GM18502 (cell line): ENCODE results near the gene NEK6.
A peak's percentile ranks its signal among the peaks of the same experiment; 100 is the strongest.

Experiments used
- ATAC-seq: cut with Tn5 transposase; IDR thresholded peaks from one replicate; pipeline ENCODE4 v1.9.1; 2021; ENCODE audit warnings: mild to moderate bottlenecking; ENCODE audit not compliant: unreplicated experiment, poor library complexity

The NEK6 gene

DNA sequence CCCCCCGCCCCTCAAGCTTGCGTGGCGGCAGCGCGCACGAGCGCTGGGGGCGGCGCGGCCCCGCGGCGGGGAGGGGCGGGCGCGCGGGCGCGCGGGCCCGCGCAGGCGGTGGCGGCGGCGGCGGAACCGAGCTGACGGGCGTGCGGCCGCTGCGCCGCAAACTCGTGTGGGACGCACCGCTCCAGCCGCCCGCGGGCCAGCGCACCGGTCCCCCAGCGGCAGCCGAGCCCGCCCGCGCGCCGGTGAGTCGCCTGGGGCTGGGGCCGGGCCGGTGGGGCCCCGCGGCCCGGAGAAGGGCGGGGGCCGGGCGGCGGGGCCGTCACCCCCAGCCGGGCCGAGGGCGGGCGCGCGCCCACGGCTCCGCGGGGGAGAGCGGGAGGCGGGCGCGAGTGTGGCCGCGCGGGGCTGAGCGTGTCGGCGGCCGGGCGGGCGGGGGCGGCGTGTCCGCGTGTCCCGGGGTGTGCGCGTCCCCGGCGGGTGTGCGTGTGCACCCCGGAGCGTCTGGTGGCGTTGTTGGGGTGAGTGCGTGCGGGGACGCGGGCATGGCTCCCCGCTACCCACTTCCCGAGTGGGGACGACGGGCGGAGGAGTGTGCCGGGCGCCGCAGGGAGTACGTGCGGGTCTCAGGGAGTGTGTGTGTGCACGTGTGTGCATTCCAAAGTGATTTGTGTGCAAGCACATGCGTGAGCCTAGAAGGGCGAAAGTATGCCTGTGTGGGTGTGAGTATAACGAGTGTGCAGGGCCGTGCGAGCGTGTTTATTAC lies at the start of gene NEK6:
Gene NEK6, plus strand, starts transcription at position 106 of the 763 bp plus-strand sequence. CDS start 44,016 bp downstream, outside the sequence.
- ATAC-seq, result peak; percentile 32

DNA sequence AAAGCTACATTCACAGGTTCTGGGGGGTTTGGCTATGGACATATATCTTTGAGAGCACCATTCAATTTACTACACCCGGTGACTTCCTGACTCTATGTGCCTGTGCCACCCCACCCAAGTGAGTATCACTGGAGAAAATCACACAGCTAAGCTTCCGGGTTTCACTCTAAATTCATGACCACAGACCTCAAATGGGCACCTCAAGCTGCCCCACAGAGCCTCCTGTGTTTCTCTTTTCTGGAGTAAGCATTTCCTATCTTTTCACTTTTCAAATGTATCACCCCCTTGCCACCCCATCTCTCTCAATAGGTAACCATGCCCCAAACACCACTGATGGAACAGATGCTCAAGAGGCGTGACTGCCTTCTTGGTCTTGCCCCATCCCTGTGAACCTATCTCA lies 49.2 kb upstream of the NEK6 start:
- no peak for ATAC-seq

DNA sequence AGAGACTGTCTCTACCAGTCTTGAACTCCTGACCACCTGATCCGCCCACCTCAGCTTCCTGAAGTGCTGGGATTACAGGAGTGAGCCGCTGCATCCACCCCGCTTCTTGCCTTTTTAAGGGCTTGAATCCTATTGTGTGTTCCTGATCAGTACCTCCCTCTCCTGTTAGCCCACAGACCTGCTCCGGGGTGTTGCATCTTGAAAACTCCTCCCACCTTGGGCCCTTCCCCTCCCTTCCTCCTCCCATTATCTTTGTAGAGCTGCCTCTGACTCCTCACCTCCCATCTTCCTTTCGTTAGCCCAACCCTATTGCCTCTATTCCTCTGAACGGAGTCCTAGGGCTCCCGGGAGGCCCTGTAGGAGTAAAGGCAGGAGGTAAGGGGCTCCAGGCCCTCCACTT lies 48.5 kb upstream of the NEK6 start:
- no peak for ATAC-seq

DNA sequence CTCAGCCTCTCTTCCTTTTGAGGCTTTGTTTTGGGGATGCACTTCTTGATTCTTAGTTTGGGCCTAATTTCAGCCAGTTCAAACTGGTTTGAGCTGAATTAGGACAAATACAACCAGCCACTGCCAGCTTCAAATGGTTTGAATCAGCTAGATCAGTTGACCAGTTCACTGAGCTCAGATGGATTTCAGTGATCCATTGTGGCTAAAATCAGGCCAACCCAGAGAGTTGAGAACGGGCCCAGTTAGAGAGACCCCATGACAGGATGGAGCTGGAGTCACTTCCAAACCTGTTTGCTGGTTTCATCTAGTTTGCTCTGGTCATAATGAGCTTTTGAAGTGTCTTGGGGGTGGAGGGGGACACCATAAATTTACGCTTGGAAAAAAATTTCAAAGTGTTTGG lies 48.0 kb upstream of the NEK6 start:
- ATAC-seq, result no peak

DNA sequence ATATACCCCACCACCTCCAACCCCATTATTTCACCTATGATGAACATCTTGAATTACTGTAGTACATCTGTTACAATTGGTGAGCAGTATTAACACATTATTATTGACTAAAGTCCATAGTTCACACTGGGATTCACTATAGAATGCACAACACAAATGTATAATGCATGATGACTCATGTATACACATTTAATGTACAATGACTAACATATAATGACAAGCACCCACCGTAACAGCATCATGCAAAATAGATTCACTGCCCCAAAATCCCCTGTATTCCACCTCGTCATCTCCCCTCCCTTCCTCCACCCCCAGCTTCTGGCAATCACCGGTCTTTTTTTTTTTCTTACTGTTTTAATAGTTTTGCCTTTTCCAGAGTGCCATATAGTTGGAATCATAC lies 47.1 kb upstream of the NEK6 start:
- ATAC-seq, result peak; percentile 73

DNA sequence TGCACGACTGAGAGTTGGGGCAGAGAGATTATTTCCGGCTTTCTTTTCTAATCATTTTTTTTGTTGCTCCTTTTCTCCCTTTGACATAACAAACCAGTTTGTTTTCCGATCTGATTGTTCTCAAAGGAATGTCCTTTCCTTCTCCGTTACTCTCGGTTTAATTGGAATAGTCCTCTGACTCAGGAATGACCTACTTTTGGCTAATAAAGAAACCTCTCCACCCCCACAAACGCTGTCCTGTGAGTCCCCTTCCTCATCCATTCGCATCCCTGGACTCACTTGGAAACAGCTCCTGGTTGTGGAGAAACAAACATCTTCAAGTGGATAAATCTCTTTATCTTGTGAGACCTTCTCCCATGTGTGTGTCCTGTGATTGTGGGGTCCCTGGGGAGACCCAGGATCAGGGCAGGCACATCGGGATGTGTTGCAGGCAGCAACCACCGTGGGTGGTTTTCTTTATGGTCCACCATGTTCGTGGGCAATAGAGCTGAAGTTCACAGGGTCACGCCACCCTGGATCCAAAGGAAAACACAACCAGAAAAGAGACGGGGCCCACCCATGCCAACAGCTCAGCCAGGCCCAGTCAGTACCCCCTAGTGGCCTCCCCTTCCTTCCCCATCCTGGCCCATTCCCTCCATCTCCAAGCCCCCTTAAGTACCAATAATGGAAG lies 45.2 kb upstream of the NEK6 start:
- no peak for ATAC-seq

DNA sequence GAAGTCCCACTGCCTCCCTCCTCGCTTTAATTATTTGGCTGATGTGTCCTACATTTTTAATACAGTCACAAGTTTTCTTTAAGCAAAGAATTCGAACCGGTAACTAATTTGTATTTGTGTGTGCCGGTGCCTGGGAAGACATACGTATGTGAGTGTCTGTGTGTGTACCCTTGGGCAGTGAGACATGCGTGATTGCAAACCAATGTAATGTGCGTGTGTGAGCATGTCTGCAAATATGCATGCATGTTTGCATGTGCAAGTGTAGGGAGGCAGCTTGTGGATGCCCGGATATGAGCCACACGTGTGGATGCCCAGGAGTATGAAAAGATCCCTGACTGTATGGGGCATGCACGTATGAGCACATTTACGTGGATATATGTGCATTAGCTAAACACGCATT lies 44.4 kb upstream of the NEK6 start:
- no peak for ATAC-seq

DNA sequence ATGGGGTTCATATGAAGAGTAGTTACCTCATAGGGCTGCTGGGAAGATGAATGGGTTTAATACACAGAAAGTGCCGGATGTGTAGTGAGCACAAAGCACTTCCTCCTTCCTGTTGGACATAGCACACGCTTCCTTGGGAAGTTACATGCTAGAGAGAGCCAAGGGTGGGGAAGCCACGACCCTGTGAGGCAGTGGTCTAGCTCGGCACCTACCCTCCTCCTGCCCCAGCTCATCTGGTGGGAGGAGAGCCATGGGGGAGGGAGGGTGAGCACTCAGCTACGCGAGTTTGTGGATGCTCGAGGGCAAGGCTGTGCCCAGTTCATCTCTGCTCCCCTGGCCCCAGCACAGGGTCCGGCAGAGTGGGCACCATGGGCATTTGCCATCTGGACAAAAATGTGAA lies 43.6 kb upstream of the NEK6 start:
- ATAC-seq, result no peak

DNA sequence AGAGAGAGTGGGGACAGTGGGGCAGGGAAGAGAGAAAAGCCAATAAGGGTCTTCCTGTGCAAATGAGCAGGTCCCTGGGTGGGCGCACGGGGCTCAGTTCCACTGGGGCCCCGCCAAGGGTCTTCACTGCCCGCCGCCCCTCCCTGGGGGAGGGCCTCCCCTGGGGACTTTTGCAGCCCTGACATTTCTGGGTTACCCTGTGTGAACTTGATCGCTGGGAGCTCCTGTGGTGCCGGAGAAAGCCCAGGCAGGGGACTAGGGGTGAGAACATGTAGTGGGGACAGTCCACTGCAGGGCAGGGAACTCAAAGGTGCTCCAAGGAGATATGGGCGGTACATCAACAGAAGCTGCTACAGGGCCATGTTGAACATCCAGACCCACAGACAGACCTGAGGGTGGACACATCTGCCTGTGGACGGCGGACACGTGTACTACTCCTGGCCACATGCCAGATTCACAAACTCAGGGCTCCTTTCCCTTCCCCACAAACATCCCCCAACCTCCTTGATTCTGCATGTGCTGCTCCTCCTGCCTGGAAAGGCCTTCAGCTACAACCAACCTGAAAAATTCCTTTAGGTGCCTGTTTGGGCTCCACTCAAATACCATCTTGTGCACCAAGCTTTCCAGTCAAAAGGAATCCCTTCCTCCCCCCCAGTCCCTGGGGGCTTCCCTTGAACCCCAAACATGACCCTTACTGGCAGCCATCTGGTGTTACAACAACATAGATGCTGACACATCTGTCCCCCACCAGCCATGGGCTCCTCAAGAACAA lies 43.0 kb upstream of the NEK6 start:
- no peak for ATAC-seq

DNA sequence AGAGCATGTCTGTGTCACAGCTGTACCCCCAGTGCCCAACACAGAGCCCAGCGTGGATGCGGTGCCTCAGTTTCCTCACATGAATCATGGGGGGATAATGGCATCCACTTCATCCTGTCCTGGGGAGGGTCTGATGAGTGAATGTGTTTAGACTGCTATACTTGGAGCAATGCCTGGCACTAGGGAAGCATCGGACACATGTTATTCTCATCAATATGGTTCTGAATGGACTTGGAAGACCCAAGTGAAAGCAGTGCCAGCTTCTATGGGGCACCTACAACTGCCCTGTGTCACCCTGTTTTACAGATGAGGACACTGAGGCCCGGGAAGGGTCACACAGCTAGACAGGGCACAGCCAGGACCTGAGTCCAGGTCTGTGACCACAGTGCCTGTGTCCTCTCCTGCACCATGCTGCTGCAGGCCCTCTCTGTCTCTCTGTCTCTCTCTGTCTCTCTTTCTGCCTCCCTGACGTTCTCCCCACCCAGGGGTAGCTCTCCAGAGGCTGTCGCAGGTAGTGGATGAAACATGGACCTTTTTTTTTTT lies 42.3 kb upstream of the NEK6 start:
- ATAC-seq, result no peak

DNA sequence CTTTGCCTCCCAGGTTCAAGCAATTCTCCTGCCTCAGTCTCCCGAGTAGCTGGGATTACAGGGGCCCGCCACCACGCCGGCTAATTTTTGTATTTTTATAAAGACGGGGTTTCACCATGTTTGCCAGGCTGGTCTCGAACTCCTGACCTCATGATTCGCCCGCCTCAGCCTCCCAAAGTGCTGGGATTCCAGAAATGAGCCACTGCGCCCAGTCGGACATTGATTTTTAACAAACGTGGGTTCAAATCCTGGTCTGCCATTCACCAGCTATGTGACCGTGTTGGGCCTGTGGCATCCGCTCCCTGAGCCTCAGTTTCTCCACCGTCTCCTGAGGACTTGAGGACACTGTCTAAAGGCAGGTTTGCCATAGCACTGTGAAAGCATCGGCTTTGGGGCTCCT lies 41.8 kb upstream of the NEK6 start:
- ATAC-seq, result no peak

DNA sequence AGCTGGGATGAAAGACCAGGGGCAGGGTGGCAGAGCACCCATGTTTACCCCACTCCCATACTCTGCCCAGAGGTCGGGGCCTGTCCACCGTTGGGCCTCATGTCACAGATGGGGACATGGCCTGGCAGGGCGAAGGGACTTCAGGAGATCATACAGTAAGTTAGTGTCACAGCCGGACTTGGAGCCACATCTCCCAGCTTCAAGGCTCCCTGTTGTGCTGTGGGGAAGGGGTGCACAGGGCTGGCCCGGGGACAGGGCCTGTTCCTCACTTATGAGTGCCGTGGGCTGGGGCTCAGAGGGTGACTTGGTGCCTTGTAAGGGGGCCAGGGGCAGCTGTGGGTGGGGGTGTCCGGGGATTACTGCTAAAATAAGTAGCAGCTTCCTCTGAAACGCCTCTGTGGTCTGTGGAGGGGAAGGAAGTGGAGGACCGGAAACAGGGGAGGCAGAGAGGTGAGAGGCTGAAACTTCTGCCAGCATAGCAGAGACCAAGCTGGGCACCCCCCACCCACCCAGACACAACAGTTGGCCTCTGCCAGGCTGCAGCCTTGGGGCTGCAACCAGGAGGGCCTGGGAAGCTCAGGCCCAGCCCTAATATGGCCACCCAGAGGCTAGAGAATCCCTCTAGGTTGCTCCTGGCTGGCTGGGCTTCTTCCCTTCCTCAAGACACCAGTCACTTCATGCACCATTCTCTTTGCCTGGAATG lies 41.1 kb upstream of the NEK6 start:
- ATAC-seq, result no peak

DNA sequence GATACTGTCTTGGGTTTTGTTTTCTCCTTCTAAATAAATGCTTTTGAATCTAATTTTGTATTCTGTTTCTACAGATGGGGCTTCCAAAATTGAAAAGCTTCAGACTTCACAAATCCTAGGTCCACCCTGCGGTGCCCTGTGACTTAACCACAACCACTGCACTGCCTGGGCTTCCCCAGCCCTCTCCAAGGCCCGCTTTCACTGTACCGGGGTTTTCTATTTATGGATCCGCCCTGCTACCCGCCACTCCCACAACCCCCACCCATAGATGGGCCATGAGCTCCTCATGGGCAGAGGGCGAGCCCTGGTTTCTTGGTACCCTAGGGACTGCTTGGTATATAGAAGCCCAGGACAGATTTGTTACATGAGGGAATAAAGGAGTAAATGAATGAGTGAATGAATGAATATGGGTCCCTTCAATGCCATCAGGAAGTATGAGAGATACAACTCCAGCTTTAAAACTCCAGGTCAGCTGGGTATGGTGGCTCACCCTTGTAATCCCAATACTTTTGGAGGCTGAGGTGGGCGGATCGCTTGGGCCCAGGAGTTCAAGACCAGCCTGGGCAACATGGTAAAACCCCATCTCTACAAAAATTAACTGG lies 39.8 kb upstream of the NEK6 start:
- no peak for ATAC-seq

DNA sequence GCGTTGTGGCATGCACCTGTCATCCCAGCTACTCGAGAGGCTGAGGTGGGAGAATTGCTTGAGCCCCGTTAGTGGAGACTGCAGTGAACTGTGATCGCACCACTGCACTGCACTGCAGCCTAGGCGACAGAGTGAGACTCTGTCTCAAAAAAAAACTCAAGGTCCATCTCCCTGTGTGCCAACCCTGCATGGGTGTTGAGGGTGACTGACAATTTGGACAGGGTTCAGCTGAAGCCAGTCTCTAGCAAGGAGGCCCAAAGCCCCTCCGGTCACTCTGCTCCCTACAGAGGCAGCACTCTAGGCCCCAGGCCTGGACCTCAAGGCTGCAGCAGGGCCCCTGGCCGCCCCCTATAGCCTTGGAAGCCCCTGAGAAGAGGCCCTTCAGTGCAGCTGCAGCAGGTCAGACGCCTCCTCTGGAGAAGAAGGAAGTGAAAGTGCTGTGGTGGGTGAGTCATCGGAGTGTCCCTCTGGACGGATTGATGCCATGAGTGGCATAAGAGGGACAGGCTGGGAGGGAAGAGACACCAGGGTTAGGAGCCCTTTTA lies 39.2 kb upstream of the NEK6 start:
- peak; percentile 73 for ATAC-seq

DNA sequence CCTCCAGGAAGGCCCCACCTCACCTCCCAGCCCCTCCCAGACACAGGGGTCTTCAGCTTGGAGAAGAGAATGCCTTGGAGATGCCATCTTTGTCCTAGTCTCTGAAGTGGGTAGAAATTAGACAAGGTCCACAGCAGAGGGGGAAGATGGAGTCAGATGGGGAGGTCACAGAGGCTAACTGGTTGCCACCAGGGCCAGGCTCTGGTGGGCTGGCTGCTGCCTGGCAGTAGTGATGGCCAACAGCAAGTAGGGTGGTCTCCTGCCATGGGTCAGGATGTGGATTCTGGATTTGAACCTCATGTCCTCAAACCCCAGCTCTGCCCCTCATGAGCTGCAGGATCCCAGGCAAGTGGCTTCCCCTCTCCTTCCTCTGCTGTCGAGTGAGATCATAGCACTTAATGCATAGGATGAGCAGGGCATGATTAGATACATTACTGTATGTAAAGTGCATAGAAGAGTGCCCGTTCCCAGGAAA lies 38.7 kb upstream of the NEK6 start:
- ATAC-seq, result peak; percentile 30

DNA sequence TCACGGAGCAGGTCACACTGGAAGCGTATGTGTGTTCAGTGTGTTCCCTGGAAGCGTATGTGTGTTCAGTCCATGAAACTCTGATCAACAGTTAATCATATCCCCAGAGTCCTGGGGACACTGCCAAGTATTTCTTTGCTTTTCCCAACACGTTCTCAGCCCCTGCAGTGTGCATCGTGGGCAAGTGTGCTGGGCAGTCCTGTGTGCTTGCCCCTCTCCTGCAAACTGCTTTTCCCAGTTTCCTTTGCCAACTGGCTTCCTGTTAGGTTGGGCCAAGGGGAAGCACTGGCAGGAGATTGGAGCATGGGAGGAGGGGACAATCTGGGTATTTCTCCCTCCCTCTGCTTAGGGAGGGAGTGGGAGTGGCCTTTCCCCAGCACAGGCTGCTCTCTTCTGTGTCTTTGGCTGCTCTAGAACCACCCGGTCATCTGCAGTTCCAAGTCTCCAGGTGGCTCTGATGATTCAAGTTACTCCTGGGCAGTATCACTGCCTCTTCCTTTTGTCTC lies 36.8 kb upstream of the NEK6 start:
- ATAC-seq, result no peak

DNA sequence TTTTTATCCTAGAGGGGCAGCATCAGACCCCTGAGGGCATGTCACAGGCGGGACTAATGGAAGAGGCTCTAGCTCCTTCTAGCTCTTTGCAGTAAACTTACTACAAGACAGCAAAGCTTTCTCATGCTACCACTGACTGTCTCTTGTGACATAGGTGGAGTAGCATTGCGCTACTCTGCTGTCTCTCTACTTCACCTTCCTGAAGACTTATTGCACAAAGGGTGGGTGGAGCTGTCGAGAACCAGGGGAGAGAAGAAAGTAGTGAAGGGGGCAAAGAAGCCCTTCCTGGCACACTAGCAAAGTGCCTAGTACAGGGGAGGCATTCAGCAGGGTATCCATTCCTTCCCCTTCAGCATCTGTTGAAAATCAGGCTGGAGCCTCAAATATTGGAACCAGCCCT lies 36.1 kb upstream of the NEK6 start:
- ATAC-seq, result no peak

DNA sequence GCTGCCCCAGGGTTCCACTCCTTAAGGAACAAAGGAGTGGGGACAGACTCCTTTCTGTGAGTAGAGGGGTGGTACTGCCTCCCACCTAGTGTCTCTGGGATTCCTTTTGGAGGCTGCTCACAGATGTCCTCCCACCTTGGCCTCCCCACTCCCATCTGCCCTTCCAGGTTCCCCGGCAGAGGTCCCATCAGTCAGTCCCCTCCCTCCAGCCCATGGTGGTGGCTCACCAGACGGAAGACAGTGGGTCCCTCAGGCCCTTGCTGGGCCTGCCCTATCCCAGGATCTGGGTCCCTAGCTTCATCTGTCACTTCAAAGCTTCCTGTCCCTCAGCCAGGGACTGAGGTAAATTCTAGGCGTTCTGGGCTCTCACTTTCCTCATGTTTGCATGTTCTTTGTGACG lies 35.6 kb upstream of the NEK6 start:
- ATAC-seq, result no peak

DNA sequence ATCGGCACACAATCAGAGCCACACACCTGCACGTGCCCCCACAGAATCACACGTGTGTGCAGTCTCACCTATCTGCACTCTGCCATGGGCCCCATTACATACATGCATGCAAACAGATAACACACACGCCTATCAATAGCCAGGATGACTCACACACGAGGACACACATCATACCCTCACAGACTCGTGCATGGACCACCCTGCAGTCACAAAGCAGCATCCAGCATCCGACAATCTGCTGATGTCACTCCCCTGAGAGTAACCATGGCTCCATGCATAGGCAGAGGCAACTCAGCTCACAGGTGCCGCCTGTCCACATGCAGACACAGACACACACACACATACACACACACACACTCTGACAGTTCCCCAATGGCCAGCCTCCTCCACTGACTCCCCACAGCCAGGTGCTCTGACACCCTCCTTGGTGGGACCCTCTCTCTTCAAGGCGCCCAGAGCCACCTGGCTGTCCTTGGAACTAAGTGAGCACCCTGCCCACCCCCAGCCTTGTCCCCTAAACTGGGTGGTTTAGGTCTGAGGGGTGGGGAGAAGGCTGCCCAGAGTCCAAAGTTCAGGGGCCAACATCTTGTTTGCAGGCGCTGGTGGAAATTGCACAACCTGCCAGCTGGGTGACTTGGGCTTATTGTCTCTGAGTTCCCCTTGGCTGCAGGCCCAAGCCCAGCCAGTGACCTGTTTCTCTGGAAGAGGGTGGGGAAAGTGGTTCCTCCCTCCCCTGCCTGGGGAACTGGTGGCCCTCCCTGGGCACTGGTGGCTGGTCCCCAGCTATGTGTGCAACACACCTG lies 34.6 kb upstream of the NEK6 start:
- no peak for ATAC-seq
